CD4-positive, alpha-beta T cell treated with Interleukin-21 for 1 hour (primary cell): Measurements from ENCODE around the gene AKT1S1.

ENCODE experiments used
- DNase-seq: peaks from one replicate; pipeline ENCODE4 v3.0.0-alpha.2; 2020

AKT1S1 gene

DNA sequence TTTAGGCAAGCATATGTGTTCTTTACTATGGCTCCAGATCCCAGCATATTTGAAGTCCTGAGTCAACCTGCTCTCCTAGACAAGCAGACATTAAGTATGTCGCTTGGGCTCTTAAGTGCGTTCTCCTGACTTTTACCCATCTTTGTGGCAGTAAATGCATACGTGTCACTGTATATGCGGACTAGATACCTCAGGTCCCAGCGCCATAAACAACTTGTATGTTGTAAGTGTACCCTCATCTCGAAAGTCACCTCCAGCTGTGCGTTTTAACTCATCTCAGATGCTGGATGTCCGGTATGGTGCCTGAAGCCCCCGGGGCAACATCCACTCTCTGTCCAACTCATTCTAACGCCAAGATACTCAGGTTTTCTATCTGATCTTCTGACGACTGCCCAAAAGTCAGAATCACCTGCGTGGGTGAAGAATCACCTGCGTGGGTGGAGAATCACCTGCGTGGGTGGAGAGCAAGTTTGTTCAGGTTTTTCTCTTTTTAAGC, 24.5 kb downstream of the AKT1S1 start:
- no peak for DNase-seq

DNA sequence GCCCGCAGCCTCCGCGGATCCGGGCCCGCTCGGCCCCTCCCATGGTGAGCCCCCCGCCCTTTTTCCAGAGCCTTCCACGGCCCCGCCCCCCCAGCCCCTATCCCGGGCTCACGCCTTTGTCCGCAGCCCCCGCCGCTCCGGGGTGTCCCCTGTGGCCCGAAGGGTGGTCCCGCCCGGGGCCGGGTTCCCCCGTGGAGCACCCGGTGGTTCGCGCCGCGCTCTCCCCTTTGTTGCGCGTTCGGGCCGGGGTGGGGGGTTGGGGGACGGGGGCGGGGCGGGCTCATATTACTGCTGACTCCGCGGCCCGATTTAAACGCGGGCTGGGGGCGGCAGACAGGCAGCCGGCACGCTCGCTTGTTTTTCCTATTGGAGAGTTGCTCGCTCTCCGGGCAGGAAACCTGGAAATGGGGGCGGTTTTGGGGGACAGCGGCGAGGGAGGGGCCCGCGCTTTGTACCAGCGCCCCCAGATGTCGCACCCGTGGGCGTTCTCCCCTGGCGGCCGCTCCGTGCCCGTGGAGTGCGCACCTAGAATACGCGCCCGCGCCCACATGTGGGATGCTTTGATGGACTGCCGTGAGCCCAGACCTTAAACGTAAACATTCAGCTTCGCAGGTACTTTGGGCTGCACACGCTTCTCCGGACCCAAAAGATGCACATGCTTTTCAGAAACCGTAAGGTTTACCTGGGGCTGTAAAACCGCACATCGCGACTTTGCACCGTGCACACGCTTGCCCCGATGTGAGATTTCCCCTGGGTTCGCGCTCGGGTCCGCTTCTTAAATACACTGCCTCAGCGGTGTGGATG, 25.5 kb downstream of the AKT1S1 start:
- DNase-seq, result peak; percentile 46

- peak; percentile 90 for DNase-seq
Observed at GRCh38 chr19:49850487-49851342, 26.4 kb downstream of the AKT1S1 start, which contains the start of gene PTOV1. TSS of gene PTOV1 (plus strand) at chr19:49851159.

DNA sequence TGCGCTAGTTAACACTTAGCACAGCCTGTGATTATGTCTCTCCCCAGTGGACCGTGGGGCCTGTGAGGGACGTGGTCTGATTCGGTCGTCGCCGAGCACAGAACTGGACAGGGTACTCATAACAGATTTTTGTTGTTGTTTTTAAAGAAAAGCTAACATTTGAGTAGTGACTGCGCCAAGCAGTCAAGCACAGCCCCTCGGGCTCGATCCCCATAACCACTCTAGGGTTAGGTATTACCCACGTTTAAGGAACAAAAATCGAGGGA, 27.0 kb downstream of the AKT1S1 start:
- no peak for DNase-seq

- DNase-seq, result no peak
Observed at GRCh38 chr19:49849433-49850220, 27.5 kb downstream of the AKT1S1 start.

GRCh38 chr19:49848938-49849337, 28.2 kb downstream of the AKT1S1 start:
- DNase-seq, result no peak

DNA sequence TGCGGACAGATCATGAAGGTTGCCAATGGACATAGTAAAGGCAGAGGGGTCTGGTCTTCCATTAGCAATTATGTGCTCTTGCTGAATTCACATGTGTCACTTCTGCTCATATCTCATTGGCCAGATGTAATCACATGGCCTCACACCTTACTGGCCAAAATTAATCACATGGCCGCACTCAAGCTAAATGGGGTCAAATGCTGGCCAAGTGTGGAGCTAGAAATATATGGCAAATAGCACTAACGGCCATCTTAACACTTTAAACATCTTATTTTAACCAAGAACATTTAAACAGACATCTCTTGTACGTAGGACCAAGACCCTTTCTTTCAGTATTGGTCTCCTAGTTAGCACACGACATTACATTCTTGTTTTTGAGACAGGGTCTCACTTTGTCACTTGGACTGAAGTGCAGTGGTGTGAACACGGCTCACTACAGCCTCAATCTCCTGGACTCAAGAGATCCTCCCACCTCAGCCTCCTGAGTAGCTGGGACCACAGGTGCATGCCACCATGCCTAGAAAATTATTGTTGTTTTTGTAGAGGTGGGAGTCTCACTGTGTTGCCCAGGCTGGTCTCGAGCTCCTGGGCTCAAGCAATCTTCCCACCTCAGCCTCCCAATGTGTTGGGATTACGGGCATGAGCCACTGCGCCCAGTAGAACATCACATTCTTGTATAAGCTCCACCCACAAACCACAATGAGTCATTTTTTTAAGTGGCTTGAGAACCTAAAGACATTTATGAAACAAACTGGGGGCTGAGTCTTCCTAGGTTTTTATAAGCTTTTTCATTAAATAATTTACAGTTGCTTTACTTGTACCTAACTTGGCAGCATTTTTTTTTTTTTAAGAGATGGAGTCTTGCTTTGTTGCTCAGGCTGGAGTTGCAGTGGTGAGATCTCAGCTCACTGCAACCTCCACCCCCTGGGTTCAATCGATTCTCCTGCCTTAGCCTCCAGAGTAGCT, 29.1 kb downstream of the AKT1S1 start:
- DNase-seq, result peak; percentile 46

DNA sequence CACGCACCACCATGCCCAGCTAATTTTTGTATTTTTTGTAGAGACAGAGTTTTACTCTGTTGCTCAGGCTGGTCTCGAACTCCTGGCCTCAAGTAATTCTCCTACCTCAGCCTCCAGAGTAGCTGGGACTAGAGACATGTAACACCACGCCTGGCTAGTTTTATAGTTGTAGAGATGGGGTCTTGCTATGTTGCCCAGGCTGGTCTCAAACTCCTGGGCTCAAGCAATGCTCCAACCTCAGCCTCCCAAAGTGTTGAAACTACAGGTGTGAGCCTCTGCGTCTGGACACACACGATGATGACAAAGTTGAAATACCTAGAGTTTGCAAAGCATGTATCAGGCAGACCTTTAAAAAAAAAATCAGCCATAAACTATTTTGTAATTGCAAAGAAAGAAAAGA, 30.7 kb downstream of the AKT1S1 start:
- DNase-seq, result no peak

DNA sequence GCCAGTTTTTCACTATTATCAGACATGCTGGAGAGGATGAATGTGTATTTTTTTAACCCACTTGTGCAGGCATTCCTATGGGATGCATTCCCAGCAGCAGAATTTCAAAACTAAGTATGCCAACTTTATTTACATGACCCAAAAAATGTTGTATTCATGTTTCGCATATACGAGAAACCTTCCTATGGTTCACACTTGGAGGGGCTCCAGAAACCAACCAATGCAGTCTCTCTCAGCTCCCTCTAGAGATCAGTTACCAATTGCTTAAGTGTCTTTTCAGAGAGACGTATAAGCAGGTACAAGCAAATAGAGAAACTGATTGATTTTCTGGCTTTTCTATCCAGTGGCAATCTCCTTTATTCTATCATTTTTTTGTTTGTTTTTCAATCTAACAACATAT, 31.7 kb downstream of the AKT1S1 start:
- DNase-seq, result no peak

DNA sequence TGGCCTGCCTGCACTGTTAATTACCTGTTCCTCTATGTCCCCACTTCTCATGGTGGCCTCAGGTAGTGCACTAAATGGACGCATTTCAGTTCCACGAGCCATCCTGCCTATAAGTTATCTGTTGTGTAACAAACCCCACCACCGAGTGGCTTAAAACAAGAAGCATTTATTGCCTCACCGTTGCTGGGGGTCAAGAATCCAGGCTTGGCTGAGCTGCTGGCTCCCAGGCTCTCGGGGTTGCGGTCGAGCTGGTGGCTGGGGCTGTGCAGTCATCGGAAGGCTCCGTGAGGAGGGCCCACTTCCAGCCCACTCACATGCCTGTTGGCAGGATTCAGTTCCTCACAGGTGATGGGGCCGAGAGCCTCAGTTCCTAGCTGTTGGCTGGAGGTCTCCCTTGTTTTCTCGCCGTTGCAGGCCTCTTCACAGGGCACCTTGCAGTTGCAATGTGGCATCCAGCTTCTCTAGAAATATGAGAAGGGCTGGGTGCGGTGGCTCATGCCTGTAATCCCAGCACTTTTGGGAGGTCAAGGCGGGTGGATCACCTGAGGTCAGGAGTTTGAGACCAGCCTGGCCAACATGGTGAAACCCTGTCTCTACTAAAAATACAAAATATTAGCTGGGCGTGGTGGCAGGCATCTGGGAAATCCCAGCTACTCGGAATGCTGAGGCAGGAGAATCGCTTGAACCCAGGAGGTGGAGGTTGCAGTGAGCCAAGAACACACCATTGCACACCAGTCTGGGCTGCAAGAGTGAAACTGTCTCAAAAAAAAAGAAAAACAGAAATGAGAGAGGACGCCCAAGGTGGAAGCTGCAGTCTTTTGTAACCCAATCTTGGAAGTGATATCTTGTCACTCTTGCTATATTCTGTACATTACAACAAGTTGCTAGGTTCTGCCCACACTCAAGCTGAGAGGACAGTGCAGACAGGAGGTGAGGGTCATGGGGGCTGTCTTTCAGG, 32.7 kb downstream of the AKT1S1 start:
- DNase-seq, result no peak

DNA sequence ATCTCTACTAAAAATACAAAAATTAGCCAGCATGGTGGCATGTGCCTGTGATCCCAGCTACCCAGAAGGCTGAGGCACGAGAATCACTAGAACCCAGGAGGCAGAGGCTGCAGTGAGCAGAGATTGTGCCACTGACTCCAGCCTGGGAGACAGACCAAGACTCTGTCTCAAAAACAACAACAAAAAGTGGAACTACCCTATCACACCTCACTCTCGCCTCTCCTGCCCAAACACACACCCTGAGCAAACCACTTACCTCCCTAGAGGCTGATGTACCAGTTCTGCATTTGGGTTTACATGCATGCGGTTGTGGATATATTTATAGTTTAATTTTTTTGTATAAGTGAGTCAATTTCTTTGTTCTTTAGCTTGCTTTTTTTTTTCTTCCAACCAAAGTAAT, 33.9 kb downstream of the AKT1S1 start:
- no peak for DNase-seq

DNA sequence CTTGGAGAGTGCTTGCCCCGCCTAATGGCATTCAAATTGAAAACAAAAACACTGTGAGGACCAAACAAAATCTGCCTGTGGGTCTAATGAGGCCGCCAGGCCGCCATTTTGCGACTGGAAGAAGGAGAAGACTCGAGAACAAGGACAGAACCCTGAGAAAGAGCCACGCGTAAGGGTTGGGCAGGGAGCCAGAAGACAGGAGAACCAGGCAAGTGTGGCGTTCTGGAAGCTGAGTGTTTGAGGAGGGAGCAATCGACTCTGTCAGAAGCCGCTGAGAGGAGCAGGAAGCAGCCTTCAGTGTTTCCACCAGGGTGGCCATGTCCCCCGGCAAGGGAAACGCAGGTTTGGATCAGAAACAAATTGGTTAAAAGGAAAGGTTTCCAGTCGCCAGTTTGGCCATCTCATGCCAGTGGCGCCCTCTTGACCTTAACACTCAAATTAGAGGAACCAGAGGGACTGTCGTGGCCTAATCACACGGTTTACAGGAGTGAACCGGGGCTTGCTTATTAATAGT, 36.4 kb downstream of the AKT1S1 start:
- no peak for DNase-seq

- DNase-seq, result no peak
Observed at GRCh38 chr19:49840321-49840720, 36.8 kb downstream of the AKT1S1 start.

DNA sequence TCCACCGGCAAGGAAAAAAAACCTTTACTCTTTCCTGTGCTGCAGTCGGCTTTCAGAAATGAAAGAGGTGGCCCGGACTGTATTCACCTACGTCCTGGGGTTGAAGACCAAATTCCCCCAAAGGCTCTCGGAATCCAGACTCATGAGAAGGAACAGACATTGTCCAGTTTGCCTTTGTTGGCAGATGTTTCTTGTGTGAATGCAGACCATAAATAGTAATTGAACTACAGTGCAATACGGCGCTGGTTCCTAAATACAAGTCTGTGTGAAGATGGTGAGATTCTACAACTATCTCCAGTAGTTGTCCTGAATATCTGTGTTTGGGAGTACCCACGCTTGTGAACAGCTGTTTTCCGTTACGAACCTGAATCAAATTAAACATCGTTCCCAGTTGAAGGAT, 37.4 kb downstream of the AKT1S1 start:
- no peak for DNase-seq

GRCh38 chr19:49838885-49839588, 38.1 kb downstream of the AKT1S1 start:
- DNase-seq, result no peak

- no peak for DNase-seq
Observed at GRCh38 chr19:49837425-49837824, 39.7 kb downstream of the AKT1S1 start.

DNA sequence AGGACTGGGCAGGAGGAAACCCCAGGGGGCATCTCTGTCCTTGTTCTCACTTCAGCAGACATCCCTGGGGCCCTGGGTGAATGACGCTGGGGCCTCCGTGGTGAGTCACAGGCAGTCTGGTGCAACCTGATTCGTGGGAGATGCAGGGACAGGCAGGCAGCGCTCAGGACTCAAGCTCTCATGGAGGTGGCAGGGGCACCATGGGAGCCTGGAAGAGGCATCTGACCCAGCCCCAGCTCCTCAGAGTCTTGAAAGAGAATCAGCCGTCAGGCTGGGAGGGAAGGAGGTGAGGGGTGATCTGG, 40.2 kb downstream of the AKT1S1 start:
- no peak for DNase-seq

GRCh38 chr19:49836176-49837008, 40.8 kb downstream of the AKT1S1 start:
- no peak for DNase-seq

DNA sequence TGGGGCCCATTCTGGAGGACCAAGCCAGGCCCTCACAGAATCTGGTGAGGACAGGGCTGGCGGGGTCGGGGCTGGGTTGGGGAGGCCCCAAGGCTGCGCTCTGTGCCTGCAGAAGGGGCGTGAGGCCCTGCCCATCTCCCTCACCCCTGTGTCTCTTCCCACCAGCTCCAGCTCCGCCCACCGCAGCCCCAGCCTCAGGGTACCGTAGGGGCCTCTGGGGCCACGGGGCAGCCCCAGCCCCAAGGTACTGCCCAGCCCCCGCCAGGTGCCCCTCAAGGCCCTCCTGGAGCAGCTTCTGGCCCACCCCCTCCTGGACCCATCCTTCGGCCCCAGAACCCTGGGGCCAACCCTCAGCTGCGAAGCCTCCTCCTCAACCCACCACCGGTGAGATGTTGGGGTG, 41.6 kb downstream of the AKT1S1 start:
- DNase-seq, result no peak
